Measurements from ENCODE around the gene CTNNBIP1. TPM values are rescaled to one million over a fixed set of nuclear protein-coding genes. Genes with fewer than 3 reads are reported as not detected.
"Not testable (repeated sequence)": the region's sequence is repeated elsewhere in the genome, so short reads cannot be mapped to it uniquely, and the experiment has no call there.

CTNNBIP1 gene
- total and polyA plus RNA-seq, 4 donors: 6.7 to 10.6 (median 9.6) TPM

DNA sequence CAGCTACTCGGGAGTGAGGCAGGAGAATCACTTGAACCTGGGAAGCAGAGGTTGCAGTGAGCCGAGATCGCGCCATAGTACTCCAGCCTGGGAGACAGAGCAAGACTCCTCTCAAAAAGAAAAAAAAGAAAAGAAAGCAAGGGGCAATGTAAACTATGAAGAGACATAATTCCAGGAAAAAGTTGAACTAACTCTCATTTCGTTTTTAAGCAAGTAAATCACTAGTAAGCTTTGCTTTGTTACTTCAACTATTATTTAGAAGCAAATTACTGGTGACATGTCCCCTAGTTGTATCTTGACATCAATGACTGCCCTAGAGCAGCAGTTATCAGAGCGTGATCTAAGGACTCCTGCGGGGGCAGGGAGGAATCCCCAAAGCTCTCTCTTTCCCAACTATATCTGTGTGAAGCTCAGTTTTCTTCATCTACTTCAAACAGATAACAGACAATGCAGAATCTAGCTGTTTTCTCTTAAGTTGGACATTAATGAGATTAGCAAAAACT lies 105.0 kb downstream of the CTNNBIP1 start:
- Histone ChIP-seq H3K4me1 (ENCODE audit: control insufficient read depth in 4 of 4, insufficient read depth in 4 of 4, low read length in 3 of 4) (no peaks in the 10 kb centered on the region), H3K27ac (ENCODE audit: low read depth in 1 of 2, low read length in 2 of 2) (no peak overlapping the region)
- no peak for DNase-seq (ENCODE audit: low spot score)

DNA sequence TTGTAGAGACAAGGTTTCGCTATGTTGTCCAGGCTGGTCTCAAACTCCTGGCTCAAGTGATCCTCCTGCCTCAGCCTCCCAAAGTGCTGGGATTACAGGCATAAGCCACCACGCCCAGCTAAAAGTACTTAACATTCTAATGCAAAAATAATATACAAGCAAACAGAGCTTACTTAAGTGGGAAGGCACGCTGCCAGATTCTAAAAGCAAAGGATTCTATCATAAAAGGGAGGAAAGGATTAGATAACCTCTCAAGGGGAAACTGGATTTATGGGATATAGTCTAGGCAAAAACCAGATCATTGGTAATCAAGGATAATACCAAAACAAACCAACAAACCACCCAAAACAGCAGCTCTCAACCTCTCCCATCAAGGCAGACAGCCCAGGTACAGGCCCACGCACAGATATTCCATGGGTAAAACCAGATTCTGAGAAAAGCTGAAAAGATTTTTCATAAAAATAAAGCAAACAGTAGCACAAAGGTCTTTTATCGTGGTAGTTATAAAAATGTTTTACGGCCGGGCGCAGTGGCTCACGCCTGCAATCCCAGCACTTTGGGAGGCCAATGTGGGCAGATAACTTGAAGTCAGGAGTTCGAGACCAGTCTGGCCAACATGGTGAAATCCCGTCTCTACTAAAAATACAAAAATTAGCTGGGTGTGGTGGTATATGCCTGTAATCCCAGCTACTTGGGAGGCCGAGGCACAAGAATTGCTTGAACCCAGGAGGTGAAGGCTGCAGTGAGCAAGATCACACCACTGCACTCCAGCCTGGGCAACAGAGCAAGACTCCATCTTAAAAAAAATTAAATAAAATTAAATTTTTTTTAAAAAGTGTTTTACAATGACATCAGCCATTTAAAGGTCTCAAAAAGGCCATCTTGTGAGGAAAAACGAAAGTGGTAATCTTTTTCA lies 106.8 kb downstream of the CTNNBIP1 start:
- H3K27ac ChIP-seq (ENCODE audit: low read depth in 1 of 2, low read length in 2 of 2); H3K9me3 ChIP-seq (ENCODE audit: control insufficient read depth in 4 of 4, low read length in 3 of 4); H3K36me3 ChIP-seq (ENCODE audit: control insufficient read depth in 4 of 4, insufficient read depth in 3 of 4, low read depth in 1 of 4, low read length in 3 of 4); DNase-seq (ENCODE audit: low spot score); H3K27me3 ChIP-seq (ENCODE audit: control insufficient read depth in 4 of 4, insufficient read depth in 4 of 4, low read length in 3 of 4); H3K4me1 ChIP-seq (ENCODE audit: control insufficient read depth in 4 of 4, insufficient read depth in 4 of 4, low read length in 3 of 4); H3K4me3 ChIP-seq (ENCODE audit: low read depth in 1 of 3, low read length in 3 of 3); H3K9ac ChIP-seq (ENCODE audit: low read depth in 1 of 2, low read length in 2 of 2): not testable (repeated sequence)
- 90% methylated on average over 13 of the region's 13 CpGs for WGBS

More for the DNA sequence above, 105.0 kb downstream of the CTNNBIP1 start:
- 84% methylated on average over 7 of the region's 7 CpGs for WGBS
- TF ChIP-seq, protein P1, sequence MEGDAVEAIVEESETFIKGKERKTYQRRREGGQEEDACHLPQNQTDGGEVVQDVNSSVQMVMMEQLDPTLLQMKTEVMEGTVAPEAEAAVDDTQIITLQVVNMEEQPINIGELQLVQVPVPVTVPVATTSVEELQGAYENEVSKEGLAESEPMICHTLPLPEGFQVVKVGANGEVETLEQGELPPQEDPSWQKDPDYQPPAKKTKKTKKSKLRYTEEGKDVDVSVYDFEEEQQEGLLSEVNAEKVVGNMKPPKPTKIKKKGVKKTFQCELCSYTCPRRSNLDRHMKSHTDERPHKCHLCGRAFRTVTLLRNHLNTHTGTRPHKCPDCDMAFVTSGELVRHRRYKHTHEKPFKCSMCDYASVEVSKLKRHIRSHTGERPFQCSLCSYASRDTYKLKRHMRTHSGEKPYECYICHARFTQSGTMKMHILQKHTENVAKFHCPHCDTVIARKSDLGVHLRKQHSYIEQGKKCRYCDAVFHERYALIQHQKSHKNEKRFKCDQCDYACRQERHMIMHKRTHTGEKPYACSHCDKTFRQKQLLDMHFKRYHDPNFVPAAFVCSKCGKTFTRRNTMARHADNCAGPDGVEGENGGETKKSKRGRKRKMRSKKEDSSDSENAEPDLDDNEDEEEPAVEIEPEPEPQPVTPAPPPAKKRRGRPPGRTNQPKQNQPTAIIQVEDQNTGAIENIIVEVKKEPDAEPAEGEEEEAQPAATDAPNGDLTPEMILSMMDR (IDR thresholded peaks at IDR 0.05; ENCODE audit: low read depth, low read length, missing input control): no peak
- no peak for TF ChIP-seq RXRA (IDR thresholded peaks at IDR 0.05)
- no peak overlapping the region for H3K4me3 ChIP-seq (ENCODE audit: low read depth in 1 of 3, low read length in 3 of 3)
- no peaks in the 10 kb centered on the region for H3K27me3 ChIP-seq (ENCODE audit: control insufficient read depth in 4 of 4, insufficient read depth in 4 of 4, low read length in 3 of 4)
- no peaks in the 10 kb centered on the region for H3K36me3 ChIP-seq (ENCODE audit: control insufficient read depth in 4 of 4, insufficient read depth in 3 of 4, low read depth in 1 of 4, low read length in 3 of 4)
- H3K9me3 ChIP-seq (ENCODE audit: control insufficient read depth in 4 of 4, low read length in 3 of 4): no peaks in the 10 kb centered on the region
- H3K9ac ChIP-seq (ENCODE audit: low read depth in 1 of 2, low read length in 2 of 2): no peak overlapping the region

GRCh38 chr1:9801909-9802308 lies 108.2 kb downstream of the CTNNBIP1 start:
- Histone ChIP-seq H3K27me3 (ENCODE audit: control insufficient read depth in 4 of 4, insufficient read depth in 4 of 4, low read length in 3 of 4) (no peaks in the 10 kb centered on the region), H3K36me3 (ENCODE audit: control insufficient read depth in 4 of 4, insufficient read depth in 3 of 4, low read depth in 1 of 4, low read length in 3 of 4) (no peaks in the 10 kb centered on the region), H3K9ac (ENCODE audit: low read depth in 1 of 2, low read length in 2 of 2) (no peak overlapping the region), H3K27ac (ENCODE audit: low read depth in 1 of 2, low read length in 2 of 2) (no peak overlapping the region), H3K9me3 (ENCODE audit: control insufficient read depth in 4 of 4, low read length in 3 of 4) (no peaks in the 10 kb centered on the region), H3K4me1 (ENCODE audit: control insufficient read depth in 4 of 4, insufficient read depth in 4 of 4, low read length in 3 of 4) (no peaks in the 10 kb centered on the region), H3K4me3 (ENCODE audit: low read depth in 1 of 3, low read length in 3 of 3) (no peak overlapping the region)
- WGBS: 97% methylated on average over 1 of the region's 1 CpG
- no peak for DNase-seq (ENCODE audit: low spot score)
- no peak for TF ChIP-seq HNF4G (IDR thresholded peaks at IDR 0.05)
- no peak for TF ChIP-seq RAD21 (IDR thresholded peaks at IDR 0.05)
- TF ChIP-seq MAX (IDR thresholded peaks at IDR 0.05): no peak
- TF ChIP-seq, protein P2, sequence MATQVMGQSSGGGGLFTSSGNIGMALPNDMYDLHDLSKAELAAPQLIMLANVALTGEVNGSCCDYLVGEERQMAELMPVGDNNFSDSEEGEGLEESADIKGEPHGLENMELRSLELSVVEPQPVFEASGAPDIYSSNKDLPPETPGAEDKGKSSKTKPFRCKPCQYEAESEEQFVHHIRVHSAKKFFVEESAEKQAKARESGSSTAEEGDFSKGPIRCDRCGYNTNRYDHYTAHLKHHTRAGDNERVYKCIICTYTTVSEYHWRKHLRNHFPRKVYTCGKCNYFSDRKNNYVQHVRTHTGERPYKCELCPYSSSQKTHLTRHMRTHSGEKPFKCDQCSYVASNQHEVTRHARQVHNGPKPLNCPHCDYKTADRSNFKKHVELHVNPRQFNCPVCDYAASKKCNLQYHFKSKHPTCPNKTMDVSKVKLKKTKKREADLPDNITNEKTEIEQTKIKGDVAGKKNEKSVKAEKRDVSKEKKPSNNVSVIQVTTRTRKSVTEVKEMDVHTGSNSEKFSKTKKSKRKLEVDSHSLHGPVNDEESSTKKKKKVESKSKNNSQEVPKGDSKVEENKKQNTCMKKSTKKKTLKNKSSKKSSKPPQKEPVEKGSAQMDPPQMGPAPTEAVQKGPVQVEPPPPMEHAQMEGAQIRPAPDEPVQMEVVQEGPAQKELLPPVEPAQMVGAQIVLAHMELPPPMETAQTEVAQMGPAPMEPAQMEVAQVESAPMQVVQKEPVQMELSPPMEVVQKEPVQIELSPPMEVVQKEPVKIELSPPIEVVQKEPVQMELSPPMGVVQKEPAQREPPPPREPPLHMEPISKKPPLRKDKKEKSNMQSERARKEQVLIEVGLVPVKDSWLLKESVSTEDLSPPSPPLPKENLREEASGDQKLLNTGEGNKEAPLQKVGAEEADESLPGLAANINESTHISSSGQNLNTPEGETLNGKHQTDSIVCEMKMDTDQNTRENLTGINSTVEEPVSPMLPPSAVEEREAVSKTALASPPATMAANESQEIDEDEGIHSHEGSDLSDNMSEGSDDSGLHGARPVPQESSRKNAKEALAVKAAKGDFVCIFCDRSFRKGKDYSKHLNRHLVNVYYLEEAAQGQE (IDR thresholded peaks at IDR 0.05): no peak
- no peak for TF ChIP-seq HNF4A (conservative IDR thresholded peaks at IDR 0.05)
- TF ChIP-seq GABPA (IDR thresholded peaks at IDR 0.05 in 1 of 2, conservative IDR thresholded peaks at IDR 0.05 in 1 of 2): no peak
- TF ChIP-seq FOXA2 (IDR thresholded peaks at IDR 0.05): no peak
- TF ChIP-seq EGR1 (IDR thresholded peaks at IDR 0.05; ENCODE audit: low read depth in 2 of 2): no peak
- TF ChIP-seq YY1 (IDR thresholded peaks at IDR 0.05): no peak
- TF ChIP-seq, protein P1 (IDR thresholded peaks at IDR 0.05; ENCODE audit: low read depth, low read length, missing input control): no peak
- TF ChIP-seq, protein P3, sequence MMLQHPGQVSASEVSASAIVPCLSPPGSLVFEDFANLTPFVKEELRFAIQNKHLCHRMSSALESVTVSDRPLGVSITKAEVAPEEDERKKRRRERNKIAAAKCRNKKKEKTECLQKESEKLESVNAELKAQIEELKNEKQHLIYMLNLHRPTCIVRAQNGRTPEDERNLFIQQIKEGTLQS (IDR thresholded peaks at IDR 0.05): no peak
- TF ChIP-seq FOXA1 (IDR thresholded peaks at IDR 0.05): no peak
- TF ChIP-seq, protein P4, sequence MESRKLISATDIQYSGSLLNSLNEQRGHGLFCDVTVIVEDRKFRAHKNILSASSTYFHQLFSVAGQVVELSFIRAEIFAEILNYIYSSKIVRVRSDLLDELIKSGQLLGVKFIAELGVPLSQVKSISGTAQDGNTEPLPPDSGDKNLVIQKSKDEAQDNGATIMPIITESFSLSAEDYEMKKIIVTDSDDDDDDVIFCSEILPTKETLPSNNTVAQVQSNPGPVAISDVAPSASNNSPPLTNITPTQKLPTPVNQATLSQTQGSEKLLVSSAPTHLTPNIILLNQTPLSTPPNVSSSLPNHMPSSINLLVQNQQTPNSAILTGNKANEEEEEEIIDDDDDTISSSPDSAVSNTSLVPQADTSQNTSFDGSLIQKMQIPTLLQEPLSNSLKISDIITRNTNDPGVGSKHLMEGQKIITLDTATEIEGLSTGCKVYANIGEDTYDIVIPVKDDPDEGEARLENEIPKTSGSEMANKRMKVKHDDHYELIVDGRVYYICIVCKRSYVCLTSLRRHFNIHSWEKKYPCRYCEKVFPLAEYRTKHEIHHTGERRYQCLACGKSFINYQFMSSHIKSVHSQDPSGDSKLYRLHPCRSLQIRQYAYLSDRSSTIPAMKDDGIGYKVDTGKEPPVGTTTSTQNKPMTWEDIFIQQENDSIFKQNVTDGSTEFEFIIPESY (IDR thresholded peaks at IDR 0.05): no peak

All from liver (tissue), 9 donors.